Endothelial cell of umbilical vein (primary cell): Measurements from ENCODE around the gene AURKB.

ENCODE experiments used
- EZH2 ChIP-seq: IDR thresholded peaks from 2 replicates; pipeline ENCODE4 v1.6.1; 2012; ENCODE audit warnings: borderline replicate concordance, low read depth, mild to moderate bottlenecking, moderate library complexity, low read length, inconsistent platforms; ENCODE audit not compliant: severe bottlenecking
- FOS ChIP-seq: IDR thresholded peaks from 2 replicates; pipeline ENCODE4 v1.6.1; 2011; ENCODE audit warnings: mild to moderate bottlenecking, low read length, moderate library complexity, borderline replicate concordance; ENCODE audit not compliant: insufficient read depth
- JUN ChIP-seq: IDR thresholded peaks from 2 replicates; pipeline ENCODE4 v1.6.1; 2011; ENCODE audit warnings: borderline replicate concordance, low read depth; ENCODE audit not compliant: insufficient read length, insufficient read depth
- MYC ChIP-seq: IDR thresholded peaks from one replicate; pipeline ENCODE4 v1.6.1; 2011; ENCODE audit warnings: mild to moderate bottlenecking, low read depth, low read length
- POLR2A ChIP-seq: IDR thresholded peaks from 2 replicates; pipeline ENCODE4 v1.6.1; 2012; ENCODE audit warnings: low read depth, mild to moderate bottlenecking, control low read depth, low read length
- POLR2AphosphoS5 ChIP-seq: IDR thresholded peaks from 2 replicates; pipeline ENCODE4 v1.6.1; 2012; ENCODE audit warnings: low read depth, mild to moderate bottlenecking, control low read depth, low read length, moderate library complexity; ENCODE audit not compliant: insufficient read depth
- TF ChIP-seq, protein P1 (sequence below), 2 donors: IDR thresholded peaks; 1 replicate in 1 of 2; 2 replicates in 1 of 2; pipeline ENCODE4 v1.5.1; 2011; ENCODE audit warnings: low read length in 2 of 2, mild to moderate bottlenecking in 2 of 2, moderate library complexity in 2 of 2, control low read depth in 1 of 2, inconsistent platforms in 1 of 2, low read depth in 1 of 2; ENCODE audit not compliant: insufficient read depth in 1 of 2; ENCODE audit errors: extremely low read depth in 1 of 2
- TF ChIP-seq, protein P2 (sequence below): IDR thresholded peaks from 2 replicates; pipeline ENCODE4 v1.6.1; 2011; ENCODE audit not compliant: insufficient read depth, insufficient read length

- TF ChIP-seq, protein P1, sequence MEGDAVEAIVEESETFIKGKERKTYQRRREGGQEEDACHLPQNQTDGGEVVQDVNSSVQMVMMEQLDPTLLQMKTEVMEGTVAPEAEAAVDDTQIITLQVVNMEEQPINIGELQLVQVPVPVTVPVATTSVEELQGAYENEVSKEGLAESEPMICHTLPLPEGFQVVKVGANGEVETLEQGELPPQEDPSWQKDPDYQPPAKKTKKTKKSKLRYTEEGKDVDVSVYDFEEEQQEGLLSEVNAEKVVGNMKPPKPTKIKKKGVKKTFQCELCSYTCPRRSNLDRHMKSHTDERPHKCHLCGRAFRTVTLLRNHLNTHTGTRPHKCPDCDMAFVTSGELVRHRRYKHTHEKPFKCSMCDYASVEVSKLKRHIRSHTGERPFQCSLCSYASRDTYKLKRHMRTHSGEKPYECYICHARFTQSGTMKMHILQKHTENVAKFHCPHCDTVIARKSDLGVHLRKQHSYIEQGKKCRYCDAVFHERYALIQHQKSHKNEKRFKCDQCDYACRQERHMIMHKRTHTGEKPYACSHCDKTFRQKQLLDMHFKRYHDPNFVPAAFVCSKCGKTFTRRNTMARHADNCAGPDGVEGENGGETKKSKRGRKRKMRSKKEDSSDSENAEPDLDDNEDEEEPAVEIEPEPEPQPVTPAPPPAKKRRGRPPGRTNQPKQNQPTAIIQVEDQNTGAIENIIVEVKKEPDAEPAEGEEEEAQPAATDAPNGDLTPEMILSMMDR (IDR thresholded peaks at IDR 0.05; ENCODE audit: extremely low read depth in 1 of 2, insufficient read depth in 1 of 2, low read depth in 1 of 2, low read length in 2 of 2), result no peak
- TF ChIP-seq POLR2AphosphoS5 (no peak), JUN (no peak), POLR2A (no peak), EZH2 (no peak), MYC (no peak), FOS (no peak)
- TF ChIP-seq, protein P2, sequence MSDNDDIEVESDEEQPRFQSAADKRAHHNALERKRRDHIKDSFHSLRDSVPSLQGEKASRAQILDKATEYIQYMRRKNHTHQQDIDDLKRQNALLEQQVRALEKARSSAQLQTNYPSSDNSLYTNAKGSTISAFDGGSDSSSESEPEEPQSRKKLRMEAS, result no peak
These were observed 21.2 kb downstream of the AURKB start for GRCh38 chr17:8189041-8189710.
